ENCODE results near the gene CHRNB4.

Gene CHRNB4

DNA sequence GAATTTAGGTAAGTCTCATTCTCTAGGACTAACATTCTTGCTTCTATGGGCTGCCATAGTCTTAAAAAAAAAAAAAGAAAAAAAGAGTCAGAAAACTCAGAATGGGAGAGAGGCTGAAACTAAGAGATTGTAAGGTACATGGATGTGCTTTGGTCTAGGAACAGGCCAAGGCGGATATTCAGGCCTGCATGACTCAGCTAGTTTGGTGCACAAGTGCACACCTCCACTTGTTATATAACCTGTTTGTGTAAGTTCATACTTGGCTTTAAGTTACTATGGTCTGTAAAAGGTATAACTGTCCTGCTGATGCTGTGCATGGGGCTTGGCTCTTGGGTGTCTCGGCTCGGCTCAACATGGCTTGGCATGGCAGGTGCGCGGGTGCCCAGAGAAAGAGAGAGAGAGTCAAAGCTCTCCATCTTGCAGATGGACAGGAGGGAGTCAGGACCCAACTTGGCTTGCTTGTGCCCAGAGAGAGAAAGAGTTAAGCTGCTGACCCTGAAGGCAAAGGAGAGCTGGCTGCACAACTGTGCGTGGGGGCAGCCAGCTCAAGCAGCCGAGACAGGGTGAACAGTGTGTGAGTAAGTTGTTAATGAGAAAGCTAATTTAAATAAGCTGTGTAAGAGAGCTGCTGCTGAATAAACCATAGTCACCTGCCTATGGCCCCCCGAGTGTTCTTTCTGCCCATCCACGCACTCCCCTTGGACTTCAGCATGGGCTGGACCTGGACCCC lies 31.4 kb upstream of the CHRNB4 start:
- FAIRE-seq, result no peak
- TF ChIP-seq POLR2AphosphoS5 (IDR thresholded peaks at IDR 0.05; ENCODE audit: low read depth, low read length) (no peak), TAF1 (IDR thresholded peaks at IDR 0.05; ENCODE audit: low read depth, low read length) (no peak), POU2F2 (IDR thresholded peaks at IDR 0.05; ENCODE audit: low read depth, low read length) (no peak), POLR2A (IDR thresholded peaks at IDR 0.05; ENCODE audit: low read depth, low read length) (no peak), SPI1 (IDR thresholded peaks at IDR 0.05; ENCODE audit: low read depth, low read length) (no peak), PAX5 (IDR thresholded peaks at IDR 0.05; ENCODE audit: insufficient read depth, low read length, severe bottlenecking) (no peak)
- no peak for DNase-seq (ENCODE audit: insufficient read length, low spot score)

DNA sequence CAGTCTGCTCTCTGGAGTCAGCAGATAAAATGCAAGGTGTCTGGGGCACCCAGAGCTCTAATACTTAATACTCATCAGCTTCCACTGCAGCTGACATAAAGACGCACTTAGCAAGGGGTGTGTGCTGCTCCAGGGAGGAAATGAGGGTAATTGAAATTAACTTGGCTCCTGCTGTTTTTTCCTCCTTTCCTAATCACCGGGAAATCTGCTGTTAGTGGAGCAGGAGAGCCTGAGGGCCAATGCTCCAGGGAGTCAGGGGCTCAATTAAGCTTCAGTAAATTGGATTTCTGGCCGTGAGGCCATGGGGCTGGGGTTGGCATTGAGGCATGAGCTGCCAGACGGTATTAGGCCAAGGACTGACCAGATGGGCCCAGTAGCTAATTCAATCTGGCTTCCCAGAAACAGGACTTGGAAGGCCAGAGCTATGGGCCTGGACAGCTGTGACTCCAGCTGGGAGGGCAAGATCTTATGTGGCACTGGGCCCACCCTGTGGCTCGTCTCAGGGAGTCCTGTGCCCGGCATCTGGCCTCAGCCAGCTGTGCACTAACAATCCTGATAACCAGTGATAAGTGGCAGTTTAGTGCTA lies 30.7 kb upstream of the CHRNB4 start:
- no peak for DNase-seq (ENCODE audit: insufficient read length, low spot score)

DNA sequence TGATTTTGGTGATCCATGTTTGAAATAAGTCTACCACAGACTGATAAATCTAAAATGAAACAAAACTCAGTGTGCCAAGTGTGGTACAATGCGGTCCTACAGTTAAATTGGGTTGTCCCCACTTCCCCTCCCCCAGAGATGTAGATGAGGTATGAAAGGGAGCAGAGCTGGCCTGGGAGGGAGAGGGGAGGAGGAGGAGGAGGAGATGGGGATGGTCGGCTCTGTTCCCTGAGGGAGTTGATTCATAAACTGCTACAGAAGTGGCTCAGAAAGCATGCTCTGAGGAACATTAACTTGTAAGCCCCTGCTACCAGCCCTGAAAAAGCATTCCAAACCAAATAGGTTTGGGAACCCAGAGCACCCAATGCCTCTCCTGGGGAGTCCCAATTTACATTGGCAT lies 28.0 kb upstream of the CHRNB4 start:
- FAIRE-seq (no peak), DNase-seq (ENCODE audit: insufficient read length, low spot score) (no peak)
- no peak for TF ChIP-seq PAX5 (IDR thresholded peaks at IDR 0.05; ENCODE audit: insufficient read depth, low read length, severe bottlenecking)
- TF ChIP-seq TAF1 (IDR thresholded peaks at IDR 0.05; ENCODE audit: low read depth, low read length), result no peak
- TF ChIP-seq POU2F2 (IDR thresholded peaks at IDR 0.05; ENCODE audit: low read depth, low read length), result no peak
- TF ChIP-seq POLR2A (IDR thresholded peaks at IDR 0.05; ENCODE audit: low read depth, low read length), result no peak
- TF ChIP-seq POLR2AphosphoS5 (IDR thresholded peaks at IDR 0.05; ENCODE audit: low read depth, low read length), result no peak
- TF ChIP-seq SPI1 (IDR thresholded peaks at IDR 0.05; ENCODE audit: low read depth, low read length), result no peak

More for the DNA sequence above, 30.7 kb upstream of the CHRNB4 start:
- TF ChIP-seq TAF1 (IDR thresholded peaks at IDR 0.05; ENCODE audit: low read depth, low read length) (no peak), POU2F2 (IDR thresholded peaks at IDR 0.05; ENCODE audit: low read depth, low read length) (no peak), PAX5 (IDR thresholded peaks at IDR 0.05; ENCODE audit: insufficient read depth, low read length, severe bottlenecking) (no peak), SPI1 (IDR thresholded peaks at IDR 0.05; ENCODE audit: low read depth, low read length) (no peak), POLR2A (IDR thresholded peaks at IDR 0.05; ENCODE audit: low read depth, low read length) (no peak), POLR2AphosphoS5 (IDR thresholded peaks at IDR 0.05; ENCODE audit: low read depth, low read length) (no peak)
- FAIRE-seq, result no peak

DNA sequence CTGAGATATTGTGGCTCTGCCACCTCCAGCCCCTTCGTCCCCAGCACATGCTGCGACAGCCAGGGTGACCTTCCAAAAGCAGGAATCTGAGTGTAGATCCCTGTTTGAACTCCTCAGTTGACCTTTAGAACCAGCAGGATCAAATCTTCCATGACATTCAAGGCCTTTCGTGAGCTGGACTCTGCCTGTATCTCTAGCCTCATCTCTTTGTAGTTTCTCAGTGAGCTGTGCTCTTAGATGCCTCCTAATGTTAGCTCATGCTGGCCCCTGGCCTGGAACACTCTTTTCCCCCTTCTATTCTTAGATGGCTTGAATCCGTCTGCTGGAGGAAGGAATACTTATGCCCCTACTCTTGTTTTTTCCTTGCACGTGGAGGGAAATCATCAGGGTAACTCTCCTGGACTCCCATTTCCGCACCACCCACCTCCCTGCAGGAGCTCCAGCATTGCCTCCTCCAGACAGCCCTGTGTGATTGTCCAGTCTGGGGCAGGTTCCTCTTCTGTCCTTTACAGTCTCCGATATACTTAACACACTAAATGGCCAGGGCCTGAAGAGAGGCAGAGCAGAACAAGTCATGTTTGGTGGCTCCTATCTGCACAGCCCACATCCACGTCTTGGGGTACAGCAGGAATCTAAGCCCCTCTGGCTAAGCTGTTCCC lies 26.7 kb upstream of the CHRNB4 start:
- FAIRE-seq, result no peak
- no peak for DNase-seq (ENCODE audit: insufficient read length, low spot score)
- TF ChIP-seq PAX5 (IDR thresholded peaks at IDR 0.05; ENCODE audit: insufficient read depth, low read length, severe bottlenecking), result no peak

DNA sequence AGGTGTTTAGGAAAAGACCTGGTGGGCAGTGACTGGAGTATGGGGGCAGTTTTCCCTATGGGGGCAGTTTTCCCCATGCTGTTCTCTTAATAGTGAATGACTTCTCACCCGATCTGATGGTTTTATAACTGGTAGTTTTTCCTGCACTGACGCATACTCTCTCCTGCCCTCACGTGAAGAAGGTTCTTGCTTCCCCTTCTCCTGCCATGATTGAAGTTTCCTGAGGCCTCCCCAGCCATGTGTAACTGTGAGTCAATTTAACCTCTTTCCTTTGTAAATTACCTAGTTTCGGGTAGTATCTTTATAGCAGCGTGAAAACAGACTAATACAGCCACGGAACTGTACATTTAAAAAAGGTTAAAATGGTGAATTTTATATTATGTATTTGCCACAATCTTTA lies 25.0 kb upstream of the CHRNB4 start:
- TF ChIP-seq PAX5 (IDR thresholded peaks at IDR 0.05; ENCODE audit: insufficient read depth, low read length, severe bottlenecking), result no peak
- no peak for TF ChIP-seq POU2F2 (IDR thresholded peaks at IDR 0.05; ENCODE audit: low read depth, low read length)
- TF ChIP-seq POLR2A (IDR thresholded peaks at IDR 0.05; ENCODE audit: low read depth, low read length), result no peak
- no peak for TF ChIP-seq TAF1 (IDR thresholded peaks at IDR 0.05; ENCODE audit: low read depth, low read length)
- TF ChIP-seq SPI1 (IDR thresholded peaks at IDR 0.05; ENCODE audit: low read depth, low read length), result no peak
- TF ChIP-seq POLR2AphosphoS5 (IDR thresholded peaks at IDR 0.05; ENCODE audit: low read depth, low read length), result no peak
- FAIRE-seq (peak; percentile 13), DNase-seq (ENCODE audit: insufficient read length, low spot score) (no peak)

DNA sequence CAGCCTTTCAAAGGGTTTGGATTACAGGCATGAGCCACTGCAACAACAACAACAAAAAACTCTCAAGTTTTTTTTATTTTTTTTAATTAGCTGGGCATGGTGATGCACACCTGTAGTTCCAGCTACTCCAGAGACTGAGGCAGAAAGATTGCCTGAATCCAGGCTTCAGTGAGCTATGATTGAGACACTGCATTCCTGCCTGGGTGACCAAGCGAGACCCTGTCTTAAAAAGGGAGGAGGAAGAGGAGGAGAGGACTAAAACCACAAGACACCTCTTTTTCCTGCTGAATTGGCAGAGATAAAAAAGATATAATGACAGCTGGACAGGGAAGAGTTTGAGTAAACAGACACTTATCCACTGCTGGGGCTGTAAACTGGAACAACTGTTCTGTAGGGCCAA lies 22.7 kb upstream of the CHRNB4 start:
- TF ChIP-seq POU2F2 (IDR thresholded peaks at IDR 0.05; ENCODE audit: low read depth, low read length) (no peak), PAX5 (IDR thresholded peaks at IDR 0.05; ENCODE audit: insufficient read depth, low read length, severe bottlenecking) (no peak), POLR2A (IDR thresholded peaks at IDR 0.05; ENCODE audit: low read depth, low read length) (no peak), TAF1 (IDR thresholded peaks at IDR 0.05; ENCODE audit: low read depth, low read length) (no peak), SPI1 (IDR thresholded peaks at IDR 0.05; ENCODE audit: low read depth, low read length) (no peak), POLR2AphosphoS5 (IDR thresholded peaks at IDR 0.05; ENCODE audit: low read depth, low read length) (no peak)
- no peak for FAIRE-seq
- DNase-seq (ENCODE audit: insufficient read length, low spot score), result no peak

DNA sequence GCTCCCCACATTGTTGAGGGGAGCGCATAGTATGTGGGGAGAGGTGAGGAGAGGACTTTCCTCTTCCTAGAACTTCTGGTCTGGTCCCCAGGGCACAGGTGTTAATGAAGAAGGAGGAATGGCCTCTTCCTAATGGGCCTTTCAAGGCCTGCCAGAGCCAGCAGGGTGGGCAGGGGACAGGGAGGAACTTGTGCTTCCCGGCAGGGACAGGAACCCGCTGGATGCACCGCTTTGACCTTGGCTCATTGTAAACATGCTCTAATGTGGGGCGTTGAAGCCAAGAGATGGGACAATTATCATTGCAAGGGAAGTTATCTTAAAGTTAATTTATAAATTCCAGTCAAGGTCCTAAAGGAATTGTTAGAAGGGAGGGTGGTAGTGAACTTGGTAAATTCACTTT lies 21.0 kb upstream of the CHRNB4 start:
- no peak for DNase-seq (ENCODE audit: insufficient read length, low spot score)
- TF ChIP-seq POU2F2 (IDR thresholded peaks at IDR 0.05; ENCODE audit: low read depth, low read length) (no peak), POLR2A (IDR thresholded peaks at IDR 0.05; ENCODE audit: low read depth, low read length) (no peak), PAX5 (IDR thresholded peaks at IDR 0.05; ENCODE audit: insufficient read depth, low read length, severe bottlenecking) (no peak), POLR2AphosphoS5 (IDR thresholded peaks at IDR 0.05; ENCODE audit: low read depth, low read length) (no peak), TAF1 (IDR thresholded peaks at IDR 0.05; ENCODE audit: low read depth, low read length) (no peak), SPI1 (IDR thresholded peaks at IDR 0.05; ENCODE audit: low read depth, low read length) (no peak)
- no peak for FAIRE-seq

DNA sequence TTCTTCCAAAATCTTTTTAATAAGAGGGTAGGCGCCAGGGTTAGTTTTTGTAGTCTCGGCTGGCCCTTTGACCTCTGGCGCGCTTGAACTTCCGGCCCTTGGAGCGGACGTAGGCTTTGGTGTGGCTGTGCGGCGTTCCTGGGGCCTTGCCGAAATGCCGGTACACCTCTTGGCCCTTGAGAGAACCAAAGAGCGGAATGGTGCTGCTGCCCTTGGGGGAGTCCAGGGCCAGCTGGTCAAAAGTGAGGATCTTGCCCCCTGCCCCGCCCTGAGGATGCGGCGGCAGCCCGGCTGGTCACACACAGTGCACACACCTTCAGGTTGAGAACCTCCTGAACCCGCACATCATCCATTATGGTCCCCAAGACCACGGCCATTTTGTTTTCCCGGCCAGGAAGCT lies 20.0 kb upstream of the CHRNB4 start:
- FAIRE-seq (no peak), DNase-seq (ENCODE audit: insufficient read length, low spot score) (no peak)
- no peak for TF ChIP-seq TAF1 (IDR thresholded peaks at IDR 0.05; ENCODE audit: low read depth, low read length)
- no peak for TF ChIP-seq PAX5 (IDR thresholded peaks at IDR 0.05; ENCODE audit: insufficient read depth, low read length, severe bottlenecking)
- no peak for TF ChIP-seq SPI1 (IDR thresholded peaks at IDR 0.05; ENCODE audit: low read depth, low read length)
- no peak for TF ChIP-seq POLR2A (IDR thresholded peaks at IDR 0.05; ENCODE audit: low read depth, low read length)
- no peak for TF ChIP-seq POU2F2 (IDR thresholded peaks at IDR 0.05; ENCODE audit: low read depth, low read length)
- no peak for TF ChIP-seq POLR2AphosphoS5 (IDR thresholded peaks at IDR 0.05; ENCODE audit: low read depth, low read length)

DNA sequence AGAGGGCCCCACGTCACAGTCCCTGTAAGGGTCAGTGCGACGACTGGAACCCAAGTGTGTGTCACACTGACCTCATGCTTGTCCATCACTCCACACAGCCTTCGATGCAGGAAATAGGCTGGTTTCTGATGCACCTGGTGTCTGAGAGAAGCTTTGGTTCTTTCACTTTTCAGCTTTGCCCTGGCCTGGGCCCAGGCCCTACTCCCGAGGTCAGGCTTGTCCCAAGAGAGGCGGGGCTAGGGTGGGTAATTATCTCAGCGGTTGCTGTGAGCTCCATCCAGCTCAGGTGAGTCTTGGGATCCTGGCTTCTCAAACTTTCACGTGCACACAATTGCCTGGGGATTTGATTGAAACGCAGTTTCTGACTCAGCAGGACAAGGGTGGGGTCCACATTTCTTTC lies 19.6 kb upstream of the CHRNB4 start:
- no peak for FAIRE-seq
- TF ChIP-seq POLR2A (IDR thresholded peaks at IDR 0.05; ENCODE audit: low read depth, low read length), result no peak
- TF ChIP-seq SPI1 (IDR thresholded peaks at IDR 0.05; ENCODE audit: low read depth, low read length), result no peak
- no peak for TF ChIP-seq PAX5 (IDR thresholded peaks at IDR 0.05; ENCODE audit: insufficient read depth, low read length, severe bottlenecking)
- no peak for TF ChIP-seq POLR2AphosphoS5 (IDR thresholded peaks at IDR 0.05; ENCODE audit: low read depth, low read length)
- no peak for TF ChIP-seq POU2F2 (IDR thresholded peaks at IDR 0.05; ENCODE audit: low read depth, low read length)
- no peak for TF ChIP-seq TAF1 (IDR thresholded peaks at IDR 0.05; ENCODE audit: low read depth, low read length)
- no peak for DNase-seq (ENCODE audit: insufficient read length, low spot score)
